COLO668 (cell line): ENCODE measurements around the gene LRP10.
"Not testable (repeated sequence)": the region's sequence is repeated elsewhere in the genome, so short reads cannot be mapped to it uniquely, and the experiment has no call there.

Experiments used
- DNase-seq: peaks from one replicate; lab custom pipeline; 2025; ENCODE audit not compliant: unreplicated experiment; lab: John Stamatoyannopoulos, UW

The LRP10 gene

GRCh38 chr14:22842211-22843122 is 29.1 kb upstream of the LRP10 start:
- no peak for DNase-seq

- no peak for DNase-seq
Observed at GRCh38 chr14:22843123-22843925, 28.2 kb upstream of the LRP10 start.

- no peak for DNase-seq
Observed at GRCh38 chr14:22844221-22845102, 27.1 kb upstream of the LRP10 start.

GRCh38 chr14:22845103-22845394 is 26.5 kb upstream of the LRP10 start:
- DNase-seq, result no peak

- DNase-seq, result no peak
Observed at GRCh38 chr14:22845821-22846625, 25.5 kb upstream of the LRP10 start.

GRCh38 chr14:22846811-22847307 is 24.7 kb upstream of the LRP10 start:
- no peak for DNase-seq

- DNase-seq, result no peak
Observed at GRCh38 chr14:22847661-22848341, 23.7 kb upstream of the LRP10 start.

GRCh38 chr14:22848351-22849164 is 23.0 kb upstream of the LRP10 start:
- DNase-seq, result no peak

- no peak for DNase-seq
Observed at GRCh38 chr14:22849212-22849819, 22.2 kb upstream of the LRP10 start.

GRCh38 chr14:22850944-22851764 is 20.4 kb upstream of the LRP10 start:
- DNase-seq, result no peak

GRCh38 chr14:22852178-22852577 is 19.4 kb upstream of the LRP10 start:
- not testable (repeated sequence) for DNase-seq

- DNase-seq, result no peak
Observed at GRCh38 chr14:22852599-22852939, 19.0 kb upstream of the LRP10 start.

GRCh38 chr14:22852940-22853767 is 18.4 kb upstream of the LRP10 start:
- peak; percentile 71 for DNase-seq

- DNase-seq, result not testable (repeated sequence)
Observed at GRCh38 chr14:22854296-22854695, 17.2 kb upstream of the LRP10 start.

- no peak for DNase-seq
Observed at GRCh38 chr14:22854963-22855724, 16.4 kb upstream of the LRP10 start.

- DNase-seq, result no peak
Observed at GRCh38 chr14:22856428-22856827, 15.1 kb upstream of the LRP10 start.
